A673 (cell line): ENCODE results near the gene EXOSC10.
"Not testable (repeated sequence)": the region's sequence is repeated elsewhere in the genome, so short reads cannot be mapped to it uniquely, and the experiment has no call there.

Experiments used
- CTCF ChIP-seq: fragments of 300-800, 200-600 bp; sonication (generic); conservative IDR thresholded peaks from 2 replicates; pipeline ENCODE4 v1.5.1; 2017; ENCODE audit warnings: low read depth, mild to moderate bottlenecking, antibody characterized with exemption, low read length, moderate library complexity, mixed read lengths
- EZH2 ChIP-seq: fragments of 200-600 bp; sonication (generic); IDR thresholded peaks from 2 replicates; pipeline ENCODE4 v1.6.1; 2017; ENCODE audit warnings: borderline replicate concordance, low read depth, mild to moderate bottlenecking, mixed read lengths, antibody characterized with exemption, low read length; ENCODE audit not compliant: poor library complexity, severe bottlenecking

GRCh38 chr1:11051121-11051520, 48.5 kb downstream of the EXOSC10 start:
- not testable (repeated sequence) for TF ChIP-seq CTCF, EZH2
